SK-N-SH treated with all-trans-retinoic acid at 6 μM for 48 hours (cell line): ENCODE measurements around the gene GATAD2A.

Source experiments
- BACH2 ChIP-seq: fragments of 250-450 bp; sonication (Bioruptor Pico); IDR thresholded peaks from 2 replicates; pipeline ENCODE4 v1.9.0; 2021; ENCODE audit warnings: mild to moderate bottlenecking, borderline replicate concordance
- RARB ChIP-seq: fragments of 250-450 bp; sonication (Bioruptor Pico); IDR thresholded peaks from 2 replicates; pipeline ENCODE4 v1.8.0; 2021; ENCODE audit warnings: mild to moderate bottlenecking, moderate library complexity
- TCF4 ChIP-seq: fragments of 250-450 bp; sonication (Bioruptor Pico); IDR thresholded peaks from 2 replicates; pipeline ENCODE4 v1.8.0; 2021; ENCODE audit warnings: mild to moderate bottlenecking, moderate library complexity, borderline replicate concordance
- ZC3H10 ChIP-seq: fragments of 250-450 bp; sonication (Bioruptor Pico); IDR thresholded peaks from 2 replicates; pipeline ENCODE4 v1.5.1; 2021; ENCODE audit warnings: mild to moderate bottlenecking, moderate library complexity
- TF ChIP-seq, protein P1 (sequence below): fragments of 250-450 bp; sonication (Bioruptor Pico); IDR thresholded peaks from 2 replicates; pipeline ENCODE4 v1.5.1; 2020; ENCODE audit warnings: low read depth, mild to moderate bottlenecking, moderate library complexity
- TF ChIP-seq, protein P2 (sequence below): fragments of 250-450 bp; sonication (Bioruptor Pico); IDR thresholded peaks from 2 replicates; pipeline ENCODE4 v1.8.0; 2020; ENCODE audit warnings: mild to moderate bottlenecking, moderate library complexity, borderline replicate concordance

GRCh38 chr19:19530889-19531288, 125.4 kb downstream of the GATAD2A start:
- TF ChIP-seq, protein P1, sequence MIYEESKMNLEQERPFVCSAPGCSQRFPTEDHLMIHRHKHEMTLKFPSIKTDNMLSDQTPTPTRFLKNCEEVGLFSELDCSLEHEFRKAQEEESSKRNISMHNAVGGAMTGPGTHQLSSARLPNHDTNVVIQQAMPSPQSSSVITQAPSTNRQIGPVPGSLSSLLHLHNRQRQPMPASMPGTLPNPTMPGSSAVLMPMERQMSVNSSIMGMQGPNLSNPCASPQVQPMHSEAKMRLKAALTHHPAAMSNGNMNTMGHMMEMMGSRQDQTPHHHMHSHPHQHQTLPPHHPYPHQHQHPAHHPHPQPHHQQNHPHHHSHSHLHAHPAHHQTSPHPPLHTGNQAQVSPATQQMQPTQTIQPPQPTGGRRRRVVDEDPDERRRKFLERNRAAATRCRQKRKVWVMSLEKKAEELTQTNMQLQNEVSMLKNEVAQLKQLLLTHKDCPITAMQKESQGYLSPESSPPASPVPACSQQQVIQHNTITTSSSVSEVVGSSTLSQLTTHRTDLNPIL (CRISPR knock-in tag), result no peak
- TF ChIP-seq, protein P2, sequence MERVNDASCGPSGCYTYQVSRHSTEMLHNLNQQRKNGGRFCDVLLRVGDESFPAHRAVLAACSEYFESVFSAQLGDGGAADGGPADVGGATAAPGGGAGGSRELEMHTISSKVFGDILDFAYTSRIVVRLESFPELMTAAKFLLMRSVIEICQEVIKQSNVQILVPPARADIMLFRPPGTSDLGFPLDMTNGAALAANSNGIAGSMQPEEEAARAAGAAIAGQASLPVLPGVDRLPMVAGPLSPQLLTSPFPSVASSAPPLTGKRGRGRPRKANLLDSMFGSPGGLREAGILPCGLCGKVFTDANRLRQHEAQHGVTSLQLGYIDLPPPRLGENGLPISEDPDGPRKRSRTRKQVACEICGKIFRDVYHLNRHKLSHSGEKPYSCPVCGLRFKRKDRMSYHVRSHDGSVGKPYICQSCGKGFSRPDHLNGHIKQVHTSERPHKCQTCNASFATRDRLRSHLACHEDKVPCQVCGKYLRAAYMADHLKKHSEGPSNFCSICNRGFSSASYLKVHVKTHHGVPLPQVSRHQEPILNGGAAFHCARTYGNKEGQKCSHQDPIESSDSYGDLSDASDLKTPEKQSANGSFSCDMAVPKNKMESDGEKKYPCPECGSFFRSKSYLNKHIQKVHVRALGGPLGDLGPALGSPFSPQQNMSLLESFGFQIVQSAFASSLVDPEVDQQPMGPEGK, result no peak
- TF ChIP-seq BACH2 (CRISPR knock-in tag), result no peak
- TF ChIP-seq RARB, result no peak
- TF ChIP-seq TCF4 (CRISPR knock-in tag), result no peak
- no peak for TF ChIP-seq ZC3H10 (CRISPR knock-in tag)
